ENCODE measurements around the gene UNC45B.

GRCh38 chr17:35164716-35165115 lies 17.1 kb downstream of the UNC45B start:
- TF ChIP-seq EZH2 (IDR thresholded peaks at IDR 0.05; ENCODE audit: borderline replicate concordance, low read length), result no peak
- TF ChIP-seq CTCF (IDR thresholded peaks at IDR 0.05; ENCODE audit: low read length), result no peak

Data from OCI-LY1 (cell line).